HEK293 (cell line): ENCODE data around the gene GALNTL6.
A peak's percentile ranks its signal among the peaks of the same experiment; 100 is the strongest.

Experiments used
- CTCF ChIA-PET: fragments of 350-600 bp; formaldehyde crosslinking; extraction: SDS; loops from one replicate; lab custom pipeline; 2021; ENCODE audit warnings: antibody characterized with exemption; lab: Yijun Ruan, JAX
- POLR2A ChIA-PET: fragments of 300-600 bp; formaldehyde crosslinking; extraction: SDS; loops from one replicate; lab custom pipeline; 2020; ENCODE audit warnings: antibody characterized with exemption, inconsistent platforms; lab: Yijun Ruan, JAX
- H3K27ac ChIP-seq: fragments of 200-500 bp; sonication (Bioruptor generic); 2 replicates; pipeline ENCODE4 v1.5.1; 2014; ENCODE audit warnings: low read depth, low read length, control low read depth, inconsistent platforms; ENCODE audit errors: extremely low read depth
- H3K36me3 ChIP-seq, 2 experiments: fragments of 200-500 bp in 1 of 2; sonication (Bioruptor generic) in 1 of 2; 1 replicate in 1 of 2; 2 replicates in 1 of 2; pipeline ENCODE4 v1.5.1; 2014 to 2017; ENCODE audit warnings: inconsistent platforms in 2 of 2, low read length in 2 of 2; ENCODE audit not compliant: control insufficient read depth in 2 of 2, insufficient read depth in 1 of 2
- H3K4me1 ChIP-seq: fragments of 200-500 bp; sonication (Bioruptor generic); 2 replicates; pipeline ENCODE4 v1.5.1; 2014; ENCODE audit warnings: mild to moderate bottlenecking, low read length, inconsistent platforms; ENCODE audit not compliant: control insufficient read depth, insufficient read depth
- H3K4me3 ChIP-seq: 2 replicates; pipeline ENCODE4 v1.5.1; 2011; ENCODE audit warnings: low read depth, mild to moderate bottlenecking, control low read depth, low read length, moderate library complexity
- H3K9me3 ChIP-seq: fragments of 200-500 bp; sonication (Bioruptor generic); 2 replicates; pipeline ENCODE4 v1.5.1; 2014; ENCODE audit warnings: low read depth, low read length, inconsistent platforms; ENCODE audit not compliant: control insufficient read depth, insufficient read depth
- EGR2 ChIP-seq: fragments of 450-650 bp; formaldehyde crosslinking; IDR thresholded peaks from 2 replicates; pipeline ENCODE4 v1.5.1; 2016; ENCODE audit warnings: low read depth, missing biosample characterization, missing genetic modification characterization
- KLF10 ChIP-seq: fragments of 450-650 bp; IDR thresholded peaks from 2 replicates; pipeline ENCODE4 v1.5.1; 2018; ENCODE audit warnings: missing biosample characterization, mild to moderate bottlenecking, missing genetic modification characterization
- TCF7L2 ChIP-seq: IDR thresholded peaks from 2 replicates; pipeline ENCODE4 v1.6.1; 2011; ENCODE audit warnings: low read depth, mild to moderate bottlenecking, inconsistent platforms, low read length, moderate library complexity, borderline replicate concordance
- ZBTB17 ChIP-seq: fragments of 450-650 bp; formaldehyde crosslinking; IDR thresholded peaks from 2 replicates; pipeline ENCODE4 v1.5.1; 2016; ENCODE audit warnings: missing biosample characterization, missing genetic modification characterization
- ZBTB20 ChIP-seq: fragments of 450-650 bp; formaldehyde crosslinking; IDR thresholded peaks from 2 replicates; pipeline ENCODE4 v1.5.1; 2016; ENCODE audit warnings: missing biosample characterization, missing genetic modification characterization
- ZBTB8A ChIP-seq: fragments of 450-650 bp; formaldehyde crosslinking; IDR thresholded peaks from 2 replicates; pipeline ENCODE4 v1.5.1; 2016; ENCODE audit warnings: missing biosample characterization, missing genetic modification characterization
- ZNF121 ChIP-seq: fragments of 450-650 bp; formaldehyde crosslinking; IDR thresholded peaks from 2 replicates; pipeline ENCODE4 v1.5.1; 2016; ENCODE audit warnings: missing biosample characterization, missing genetic modification characterization
- ZNF19 ChIP-seq: fragments of 450-650 bp; formaldehyde crosslinking; IDR thresholded peaks from 2 replicates; pipeline ENCODE4; 2016; ENCODE audit warnings: missing biosample characterization, missing genetic modification characterization, low read depth
- ZNF248 ChIP-seq: fragments of 450-650 bp; formaldehyde crosslinking; IDR thresholded peaks from 2 replicates; pipeline ENCODE4 v1.5.1; 2017; ENCODE audit warnings: missing biosample characterization, missing genetic modification characterization
- ZNF266 ChIP-seq: fragments of 450-650 bp; formaldehyde crosslinking; IDR thresholded peaks from 2 replicates; pipeline ENCODE4 v1.5.1; 2016; ENCODE audit warnings: missing biosample characterization, missing genetic modification characterization, low read depth
- ZNF335 ChIP-seq: fragments of 450-650 bp; formaldehyde crosslinking; conservative IDR thresholded peaks from 2 replicates; pipeline ENCODE4 v1.5.1; 2016; ENCODE audit warnings: missing biosample characterization, missing genetic modification characterization
- ZNF433 ChIP-seq: fragments of 450-650 bp; formaldehyde crosslinking; IDR thresholded peaks from 2 replicates; pipeline ENCODE4 v1.5.1; 2016; ENCODE audit warnings: missing biosample characterization, missing genetic modification characterization, low read depth
- ZNF48 ChIP-seq: fragments of 450-650 bp; formaldehyde crosslinking; IDR thresholded peaks from 2 replicates; pipeline ENCODE4 v1.5.1; 2016; ENCODE audit warnings: missing biosample characterization, missing genetic modification characterization
- ZNF555 ChIP-seq: fragments of 450-650 bp; formaldehyde crosslinking; conservative IDR thresholded peaks from 2 replicates; pipeline ENCODE4 v1.5.1; 2017; ENCODE audit warnings: missing biosample characterization, mild to moderate bottlenecking, missing genetic modification characterization, inconsistent platforms
- ZNF571 ChIP-seq: fragments of 450-650 bp; formaldehyde crosslinking; IDR thresholded peaks from 2 replicates; pipeline ENCODE4 v1.5.0; 2017; ENCODE audit warnings: missing biosample characterization, missing genetic modification characterization
- ZNF701 ChIP-seq: fragments of 450-650 bp; formaldehyde crosslinking; IDR thresholded peaks from 2 replicates; pipeline ENCODE4 v1.5.1; 2016; ENCODE audit warnings: missing biosample characterization, missing genetic modification characterization
- ZNF791 ChIP-seq: fragments of 450-650 bp; formaldehyde crosslinking; IDR thresholded peaks from 2 replicates; pipeline ENCODE4 v1.5.1; 2016; ENCODE audit warnings: missing biosample characterization, missing genetic modification characterization
- ZNF843 ChIP-seq: fragments of 450-650 bp; formaldehyde crosslinking; IDR thresholded peaks from 2 replicates; pipeline ENCODE4 v1.5.1; 2016; ENCODE audit warnings: missing biosample characterization, missing genetic modification characterization
- TF ChIP-seq, protein P1 (sequence below): fragments of 450-650 bp; formaldehyde crosslinking; IDR thresholded peaks from 2 replicates; pipeline ENCODE4 v1.5.1; 2016; ENCODE audit warnings: missing biosample characterization, missing genetic modification characterization
- TF ChIP-seq, protein P2 (sequence below): fragments of 450-650 bp; IDR thresholded peaks from 2 replicates; pipeline ENCODE4 v1.5.1; 2018; ENCODE audit warnings: missing biosample characterization, mild to moderate bottlenecking, missing genetic modification characterization
- TF ChIP-seq, protein P3 (sequence below): sonication (generic); formaldehyde crosslinking; IDR thresholded peaks from 2 replicates; pipeline ENCODE4 v1.8.1; 2022; ENCODE audit warnings: mild to moderate bottlenecking, moderate library complexity, missing genetic modification reagents
- TF ChIP-seq, protein P4 (sequence below): fragments of 450-650 bp; formaldehyde crosslinking; IDR thresholded peaks from 2 replicates; pipeline ENCODE4 v1.5.1; 2017; ENCODE audit warnings: missing biosample characterization, mild to moderate bottlenecking, missing genetic modification characterization, moderate library complexity

The GALNTL6 gene

DNA sequence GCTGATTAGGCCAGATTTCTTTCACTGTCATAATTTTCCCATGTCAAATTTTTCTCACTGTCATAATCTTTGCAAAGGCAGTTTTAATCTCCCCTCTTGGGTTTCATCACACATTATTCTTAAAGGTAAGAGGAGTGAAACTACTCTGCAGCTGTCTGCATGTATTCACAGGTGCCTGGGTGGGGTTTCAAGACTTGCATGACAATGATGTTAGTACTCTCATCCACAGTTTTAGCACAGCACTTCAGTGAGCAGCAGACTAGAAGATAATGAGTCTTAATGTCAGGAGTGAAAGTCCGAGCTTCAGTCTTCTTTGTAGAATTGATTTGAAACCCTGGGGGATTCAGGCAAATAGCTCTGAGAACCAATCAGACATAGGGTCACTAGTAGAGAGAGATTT, 1172.9 kb downstream of the GALNTL6 start:
- CTCF ChIA-PET: interaction anchor here (0.7 kb wide), 1 partner anchor 23 kb away, joined by 3 read pairs; no protein-coding TSS in a partner anchor
- POLR2A ChIA-PET: no interaction called here
- Histone ChIP-seq H3K9me3 (no peaks in the 10 kb centered on the region), H3K36me3 (no peaks in the 10 kb centered on the region), H3K27ac (no peak overlapping the region), H3K4me3 (no peak overlapping the region), H3K4me1 (no peaks in the 10 kb centered on the region)
- TF ChIP-seq ZNF48 (tag by site-specific recombination): no peak
- TF ChIP-seq ZNF571: no peak
- TF ChIP-seq ZNF843 (tag by site-specific recombination): no peak
- no peak for TF ChIP-seq ZNF791 (tag by site-specific recombination)
- no peak for TF ChIP-seq ZNF266 (tag by site-specific recombination)
- no peak for TF ChIP-seq TCF7L2
- TF ChIP-seq, protein P1, sequence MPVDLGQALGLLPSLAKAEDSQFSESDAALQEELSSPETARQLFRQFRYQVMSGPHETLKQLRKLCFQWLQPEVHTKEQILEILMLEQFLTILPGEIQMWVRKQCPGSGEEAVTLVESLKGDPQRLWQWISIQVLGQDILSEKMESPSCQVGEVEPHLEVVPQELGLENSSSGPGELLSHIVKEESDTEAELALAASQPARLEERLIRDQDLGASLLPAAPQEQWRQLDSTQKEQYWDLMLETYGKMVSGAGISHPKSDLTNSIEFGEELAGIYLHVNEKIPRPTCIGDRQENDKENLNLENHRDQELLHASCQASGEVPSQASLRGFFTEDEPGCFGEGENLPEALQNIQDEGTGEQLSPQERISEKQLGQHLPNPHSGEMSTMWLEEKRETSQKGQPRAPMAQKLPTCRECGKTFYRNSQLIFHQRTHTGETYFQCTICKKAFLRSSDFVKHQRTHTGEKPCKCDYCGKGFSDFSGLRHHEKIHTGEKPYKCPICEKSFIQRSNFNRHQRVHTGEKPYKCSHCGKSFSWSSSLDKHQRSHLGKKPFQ (tag by site-specific recombination): no peak
- TF ChIP-seq ZBTB8A (tag by site-specific recombination): no peak
- TF ChIP-seq, protein P2, sequence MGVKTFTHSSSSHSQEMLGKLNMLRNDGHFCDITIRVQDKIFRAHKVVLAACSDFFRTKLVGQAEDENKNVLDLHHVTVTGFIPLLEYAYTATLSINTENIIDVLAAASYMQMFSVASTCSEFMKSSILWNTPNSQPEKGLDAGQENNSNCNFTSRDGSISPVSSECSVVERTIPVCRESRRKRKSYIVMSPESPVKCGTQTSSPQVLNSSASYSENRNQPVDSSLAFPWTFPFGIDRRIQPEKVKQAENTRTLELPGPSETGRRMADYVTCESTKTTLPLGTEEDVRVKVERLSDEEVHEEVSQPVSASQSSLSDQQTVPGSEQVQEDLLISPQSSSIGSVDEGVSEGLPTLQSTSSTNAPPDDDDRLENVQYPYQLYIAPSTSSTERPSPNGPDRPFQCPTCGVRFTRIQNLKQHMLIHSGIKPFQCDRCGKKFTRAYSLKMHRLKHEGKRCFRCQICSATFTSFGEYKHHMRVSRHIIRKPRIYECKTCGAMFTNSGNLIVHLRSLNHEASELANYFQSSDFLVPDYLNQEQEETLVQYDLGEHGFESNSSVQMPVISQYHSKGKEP (tag by site-specific recombination): no peak
- TF ChIP-seq EGR2 (tag by site-specific recombination): no peak
- no peak for TF ChIP-seq ZNF555 (tag by site-specific recombination)
- no peak for TF ChIP-seq ZBTB17
- no peak for TF ChIP-seq KLF10
- TF ChIP-seq ZBTB20 (tag by site-specific recombination): no peak
- no peak for TF ChIP-seq ZNF433 (tag by site-specific recombination)
- TF ChIP-seq ZNF248 (tag by site-specific recombination): no peak
- TF ChIP-seq ZNF701 (tag by site-specific recombination): no peak
- TF ChIP-seq ZNF19 (tag by site-specific recombination): no peak

DNA sequence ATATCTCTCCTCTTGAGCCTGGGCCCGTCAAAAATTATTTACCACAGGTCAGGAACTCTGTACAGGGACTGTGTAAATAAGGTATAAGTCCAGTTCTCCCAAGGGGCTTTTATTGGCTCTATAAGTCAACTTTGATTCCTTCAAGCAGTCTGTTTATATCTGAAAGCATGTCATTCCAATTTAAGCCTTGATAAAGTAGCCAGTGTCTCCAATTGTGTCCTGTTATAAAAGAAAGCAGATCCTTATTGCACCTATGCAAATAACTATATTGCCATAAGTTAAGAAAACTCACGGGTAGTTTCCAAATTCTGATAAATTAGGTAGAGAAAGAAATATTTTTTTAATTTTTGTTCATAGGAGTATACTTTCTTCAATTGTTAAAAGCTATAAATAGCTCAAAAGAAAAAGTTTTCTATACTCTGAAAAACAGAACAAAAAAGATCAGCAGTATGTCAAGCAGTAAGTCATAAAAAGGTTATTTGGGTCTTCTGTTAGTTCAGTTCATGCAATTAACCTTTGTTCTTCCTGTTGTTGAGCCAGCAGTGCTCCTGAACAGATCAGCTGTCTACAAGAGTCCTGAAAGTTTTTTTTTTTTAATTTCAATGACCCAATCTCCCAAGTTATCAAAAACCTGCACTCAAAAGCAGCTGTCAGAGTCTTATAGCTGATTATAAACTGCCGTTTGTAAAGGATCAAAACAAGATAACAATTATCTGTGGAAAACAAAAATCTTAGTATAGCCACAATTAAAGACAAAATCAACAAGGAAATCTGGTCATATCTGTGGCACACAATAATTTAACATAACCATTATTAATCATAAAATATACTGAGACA, 1177.0 kb downstream of the GALNTL6 start:
- TF ChIP-seq, protein P3, sequence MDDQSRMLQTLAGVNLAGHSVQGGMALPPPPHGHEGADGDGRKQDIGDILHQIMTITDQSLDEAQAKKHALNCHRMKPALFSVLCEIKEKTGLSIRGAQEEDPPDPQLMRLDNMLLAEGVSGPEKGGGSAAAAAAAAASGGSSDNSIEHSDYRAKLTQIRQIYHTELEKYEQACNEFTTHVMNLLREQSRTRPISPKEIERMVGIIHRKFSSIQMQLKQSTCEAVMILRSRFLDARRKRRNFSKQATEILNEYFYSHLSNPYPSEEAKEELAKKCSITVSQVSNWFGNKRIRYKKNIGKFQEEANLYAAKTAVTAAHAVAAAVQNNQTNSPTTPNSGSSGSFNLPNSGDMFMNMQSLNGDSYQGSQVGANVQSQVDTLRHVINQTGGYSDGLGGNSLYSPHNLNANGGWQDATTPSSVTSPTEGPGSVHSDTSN (CRISPR knock-in tag): no peak
- TF ChIP-seq ZNF121 (tag by site-specific recombination) (no peak), ZNF335 (tag by site-specific recombination) (0 out of 2 replicates have a peak, but pooled peaks have one; percentile 18)
- TF ChIP-seq, protein P4, sequence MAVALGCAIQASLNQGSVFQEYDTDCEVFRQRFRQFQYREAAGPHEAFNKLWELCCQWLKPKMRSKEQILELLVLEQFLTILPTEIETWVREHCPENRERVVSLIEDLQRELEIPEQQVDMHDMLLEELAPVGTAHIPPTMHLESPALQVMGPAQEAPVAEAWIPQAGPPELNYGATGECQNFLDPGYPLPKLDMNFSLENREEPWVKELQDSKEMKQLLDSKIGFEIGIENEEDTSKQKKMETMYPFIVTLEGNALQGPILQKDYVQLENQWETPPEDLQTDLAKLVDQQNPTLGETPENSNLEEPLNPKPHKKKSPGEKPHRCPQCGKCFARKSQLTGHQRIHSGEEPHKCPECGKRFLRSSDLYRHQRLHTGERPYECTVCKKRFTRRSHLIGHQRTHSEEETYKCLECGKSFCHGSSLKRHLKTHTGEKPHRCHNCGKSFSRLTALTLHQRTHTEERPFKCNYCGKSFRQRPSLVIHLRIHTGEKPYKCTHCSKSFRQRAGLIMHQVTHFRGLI (tag by site-specific recombination): no peak
- CTCF ChIA-PET: no interaction called here
- POLR2A ChIA-PET: no interaction called here

More for the DNA sequence above, 1177.0 kb downstream of the GALNTL6 start:
- Histone ChIP-seq H3K9me3 (no peaks in the 10 kb centered on the region), H3K4me1 (no peaks in the 10 kb centered on the region), H3K27ac (no peak overlapping the region), H3K4me3 (no peak overlapping the region), H3K36me3 (no peaks in the 10 kb centered on the region)
